HG02870 (cell line): ENCODE data around the gene NELFB.

Source experiments
- ATAC-seq: cut with Tn5 transposase; IDR thresholded peaks from one replicate; pipeline ENCODE4 v1.9.1; 2021; ENCODE audit warnings: mild to moderate bottlenecking, moderate library complexity; ENCODE audit not compliant: unreplicated experiment

Gene NELFB

DNA sequence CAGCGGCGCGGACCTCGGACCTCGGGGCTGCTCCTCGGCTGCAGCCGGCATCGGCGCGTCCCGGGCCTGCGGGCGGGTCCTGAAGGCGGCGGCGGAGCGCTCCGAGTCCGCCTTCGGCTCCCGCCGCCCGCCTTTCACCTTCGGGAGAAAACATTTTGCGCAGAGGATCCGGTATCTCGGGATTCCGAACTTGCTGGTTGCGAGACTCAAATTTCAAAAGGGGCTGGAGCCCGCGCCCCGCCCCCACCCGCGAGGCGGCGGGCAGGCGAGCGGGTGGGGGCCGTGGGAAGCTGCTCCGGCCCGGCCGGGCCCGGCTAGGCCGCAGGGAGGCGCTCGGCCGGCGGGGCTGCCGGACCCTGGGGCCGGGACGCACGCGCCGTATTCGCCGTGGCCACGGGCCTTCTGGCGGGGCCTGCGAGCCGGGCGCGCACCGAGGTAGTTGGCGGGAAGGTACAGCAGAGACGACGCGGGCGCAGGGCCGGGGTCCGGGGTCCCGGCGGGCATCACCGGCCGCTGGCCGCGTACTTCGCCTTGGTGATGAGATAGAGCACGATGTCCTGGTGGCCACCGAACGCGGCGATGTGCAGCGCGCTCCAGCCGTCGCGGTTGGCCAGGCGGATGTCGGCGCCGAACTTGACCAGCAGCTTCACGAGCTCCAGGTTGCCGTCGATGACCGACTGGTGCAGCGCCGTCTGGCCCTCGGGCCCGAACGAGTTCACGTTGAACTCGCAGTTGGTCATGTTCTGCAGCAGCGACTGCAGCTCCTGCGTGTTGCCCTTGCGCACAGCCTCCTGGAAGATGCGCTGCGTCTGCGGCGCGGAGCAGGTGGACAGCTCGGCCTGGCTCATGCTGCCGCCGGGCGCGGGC is 46.2 kb downstream of the NELFB start:
- no peak for ATAC-seq

GRCh38 chr9:137302118-137302448 is 47.0 kb downstream of the NELFB start, which contains the start of gene NRARP:
Gene NRARP, minus strand, starts transcription at chr9:137302271. Its CDS starts 343 bp downstream, at chr9:137301928.
- ATAC-seq: peak; percentile 66

DNA sequence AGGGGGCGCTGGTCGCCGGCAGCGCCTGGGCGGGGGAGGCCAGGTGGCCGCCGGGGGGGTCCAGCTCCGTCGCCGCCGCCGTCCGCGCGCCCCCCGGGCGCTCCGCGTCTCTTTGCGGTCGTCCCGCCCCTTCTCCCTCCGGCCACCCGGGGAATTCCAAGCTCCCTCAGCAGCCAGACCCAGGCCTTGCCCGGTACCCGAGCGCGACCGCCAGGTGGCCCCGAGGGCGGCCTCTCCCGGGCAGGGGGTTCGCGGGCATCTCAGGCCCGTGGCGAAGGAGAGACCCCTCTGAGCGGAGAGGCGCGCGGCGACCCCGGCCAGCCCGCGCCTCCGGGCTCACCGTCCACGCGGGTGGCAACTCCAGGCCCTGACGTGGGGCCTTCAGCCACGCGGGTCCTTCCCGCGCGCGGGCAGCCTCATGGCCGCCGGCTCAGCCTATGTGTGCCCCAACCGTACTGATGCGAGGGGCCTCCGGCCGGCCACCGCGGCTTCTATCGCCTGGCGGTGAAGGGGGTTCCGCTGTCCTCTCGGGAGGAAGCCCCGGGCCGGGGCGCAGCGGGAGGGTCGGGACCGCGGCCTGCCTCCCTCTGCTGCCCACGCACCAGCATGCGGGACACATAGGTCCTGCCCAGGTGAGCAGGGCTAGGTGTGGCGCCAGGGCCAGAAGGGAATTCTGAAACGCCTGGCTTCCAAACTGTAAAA is 47.5 kb downstream of the NELFB start:
- ATAC-seq: peak; percentile 36

DNA sequence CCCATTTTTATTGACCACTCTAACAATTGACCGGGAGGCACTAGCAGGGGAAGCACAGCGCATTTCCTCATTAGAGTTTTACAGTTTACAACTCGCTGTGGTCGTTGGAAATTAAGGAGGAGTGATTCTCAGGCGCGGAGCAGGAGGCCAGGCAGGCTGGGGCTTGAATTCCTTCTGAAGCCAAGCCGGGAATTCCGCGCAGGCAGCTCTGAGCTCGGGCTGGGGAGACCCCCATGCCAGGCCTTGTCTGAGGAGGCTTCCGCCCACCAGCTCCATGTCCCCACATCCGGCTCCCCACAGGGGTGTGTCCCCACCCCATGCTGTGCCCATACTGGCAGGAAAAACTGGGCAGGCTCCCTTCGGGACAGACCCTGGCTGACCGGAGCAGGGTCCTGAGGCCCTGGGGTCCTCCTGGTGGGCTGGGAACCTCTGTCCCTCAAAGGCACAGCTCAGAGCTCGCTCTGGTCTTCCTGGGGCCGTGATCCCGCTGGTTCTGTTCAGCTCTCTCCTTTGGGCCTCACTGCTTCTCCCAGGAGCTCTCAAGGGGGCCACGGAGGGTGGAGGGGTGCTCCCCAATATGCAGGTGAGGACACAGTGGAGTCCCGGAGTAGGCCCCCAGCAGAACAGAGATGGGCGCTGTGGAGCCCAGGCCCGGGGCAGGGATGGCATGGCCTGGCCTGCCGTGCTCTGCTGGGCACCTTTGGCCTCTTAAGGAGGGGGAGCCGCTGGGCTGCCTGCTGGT is 48.2 kb downstream of the NELFB start:
- no peak for ATAC-seq

DNA sequence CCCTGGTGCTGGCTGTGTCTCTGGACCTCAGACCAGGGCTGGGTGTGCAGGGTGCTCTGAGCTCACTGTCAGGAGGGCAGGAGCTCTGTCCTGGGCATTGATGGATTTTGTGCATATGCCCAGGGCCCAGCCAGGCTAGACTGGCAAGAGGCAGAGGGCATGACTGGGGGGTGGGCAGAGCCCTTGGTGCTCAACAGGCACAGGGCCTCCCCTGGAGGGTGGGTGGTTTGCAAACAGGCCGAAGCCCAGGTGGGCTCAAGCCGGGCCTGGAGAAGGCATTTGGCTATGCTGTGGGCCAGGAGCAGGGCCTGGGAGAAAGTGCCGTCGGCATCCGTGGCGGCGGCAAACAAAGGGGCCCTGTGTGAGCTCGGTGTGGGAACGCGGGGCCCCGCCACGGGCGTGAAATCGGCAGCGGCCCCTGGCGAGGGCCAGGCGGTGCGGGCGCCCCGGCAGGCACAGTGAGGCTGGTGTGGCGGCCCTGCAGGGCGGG is 48.8 kb downstream of the NELFB start:
- no peak for ATAC-seq

- no peak for ATAC-seq
Observed at GRCh38 chr9:137304383-137305059, 49.4 kb downstream of the NELFB start.

GRCh38 chr9:137305060-137305797 is 50.1 kb downstream of the NELFB start:
- ATAC-seq: no peak

DNA sequence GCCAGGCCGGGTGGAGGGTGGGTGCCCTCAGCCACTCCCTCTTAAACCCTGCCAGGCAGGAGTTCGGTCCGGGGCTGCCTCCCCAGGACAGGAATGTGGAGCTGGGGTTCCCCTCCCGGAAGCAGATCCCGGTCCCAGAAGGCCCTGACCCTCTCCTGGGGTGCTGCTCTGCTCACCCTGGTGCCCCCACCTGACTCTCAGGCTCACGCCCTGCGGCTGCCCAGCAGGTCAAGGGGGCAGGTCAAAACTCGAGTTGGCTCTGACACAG is 50.6 kb downstream of the NELFB start:
- ATAC-seq: no peak

DNA sequence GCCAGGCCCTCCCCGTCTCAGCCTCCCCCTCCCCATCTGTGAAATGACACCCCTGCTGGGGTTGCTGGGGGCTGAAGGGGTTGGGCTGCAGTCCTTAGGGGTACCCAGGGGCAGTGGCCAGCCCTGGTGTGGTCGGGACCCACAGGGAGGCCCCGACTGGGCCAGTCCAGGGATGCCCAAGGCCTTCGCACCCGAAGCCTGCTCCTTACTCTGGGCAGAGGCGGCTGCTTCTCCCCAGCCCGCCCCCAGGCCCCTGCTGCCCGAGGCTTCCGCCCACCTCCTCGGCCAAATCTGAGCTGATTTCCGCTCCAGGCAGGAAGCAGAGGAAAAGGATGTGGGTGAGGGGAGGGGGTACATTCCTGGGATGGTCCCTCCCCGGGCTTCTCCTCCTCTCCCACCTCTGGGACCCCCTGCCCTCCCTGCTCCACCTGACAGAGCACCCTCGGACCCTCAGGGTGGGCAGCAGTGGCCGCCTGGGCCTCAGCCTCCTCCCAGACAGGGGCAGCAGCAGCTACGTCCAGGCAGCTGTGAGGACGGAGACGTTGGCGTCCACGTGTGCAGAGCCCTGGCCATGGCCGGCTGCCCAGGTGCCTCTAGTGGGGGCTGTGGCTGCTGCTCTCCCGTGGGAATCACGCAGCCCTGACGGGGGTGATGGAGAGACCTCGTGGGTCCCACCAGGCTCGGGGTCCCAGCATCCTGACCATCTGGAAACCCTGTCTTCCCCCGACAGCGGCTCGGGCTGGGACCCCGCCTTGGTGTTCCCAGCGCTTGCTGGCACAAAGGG is 51.1 kb downstream of the NELFB start:
- no peak for ATAC-seq

- ATAC-seq: no peak
Observed at GRCh38 chr9:137306850-137307254, 51.7 kb downstream of the NELFB start.

DNA sequence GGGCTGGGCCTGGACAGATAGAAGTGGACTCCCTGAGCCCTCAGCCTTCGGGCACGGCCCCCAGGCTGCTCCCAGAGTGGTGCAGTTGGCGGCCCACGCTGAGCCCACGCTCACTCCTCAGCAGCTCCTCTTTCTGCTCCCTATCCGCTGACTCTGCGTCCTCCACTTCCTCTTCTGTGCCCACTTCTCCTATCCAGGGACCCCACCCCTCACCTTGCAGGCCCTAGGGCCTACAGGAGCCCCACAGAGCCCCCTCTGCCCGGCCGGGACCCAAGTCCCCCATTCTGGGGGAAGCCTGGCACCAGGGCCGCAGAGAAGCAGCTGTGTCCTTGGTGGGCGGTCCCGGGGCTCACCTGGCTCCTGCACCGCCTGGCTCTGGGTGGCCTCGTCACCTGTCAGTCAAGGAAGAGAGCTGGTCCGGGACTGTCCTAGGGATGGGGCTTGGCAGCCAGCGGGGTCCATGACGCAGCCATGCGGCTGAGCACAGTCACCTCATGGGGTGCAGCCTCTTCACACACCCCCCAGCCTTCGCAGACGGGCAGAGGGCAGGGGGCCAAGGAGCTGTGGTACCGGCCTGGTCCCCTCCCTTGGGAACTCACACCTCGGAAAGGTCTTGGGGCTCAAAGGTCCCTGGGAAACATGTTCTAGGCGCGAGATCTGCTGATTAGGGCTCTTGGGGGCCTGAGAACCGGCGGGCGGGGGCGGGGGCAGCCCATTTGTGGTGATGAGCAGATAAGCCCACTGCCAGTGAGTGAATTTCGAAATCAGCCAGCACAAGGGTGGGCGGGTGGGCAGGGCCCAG is 52.3 kb downstream of the NELFB start:
- no peak for ATAC-seq

DNA sequence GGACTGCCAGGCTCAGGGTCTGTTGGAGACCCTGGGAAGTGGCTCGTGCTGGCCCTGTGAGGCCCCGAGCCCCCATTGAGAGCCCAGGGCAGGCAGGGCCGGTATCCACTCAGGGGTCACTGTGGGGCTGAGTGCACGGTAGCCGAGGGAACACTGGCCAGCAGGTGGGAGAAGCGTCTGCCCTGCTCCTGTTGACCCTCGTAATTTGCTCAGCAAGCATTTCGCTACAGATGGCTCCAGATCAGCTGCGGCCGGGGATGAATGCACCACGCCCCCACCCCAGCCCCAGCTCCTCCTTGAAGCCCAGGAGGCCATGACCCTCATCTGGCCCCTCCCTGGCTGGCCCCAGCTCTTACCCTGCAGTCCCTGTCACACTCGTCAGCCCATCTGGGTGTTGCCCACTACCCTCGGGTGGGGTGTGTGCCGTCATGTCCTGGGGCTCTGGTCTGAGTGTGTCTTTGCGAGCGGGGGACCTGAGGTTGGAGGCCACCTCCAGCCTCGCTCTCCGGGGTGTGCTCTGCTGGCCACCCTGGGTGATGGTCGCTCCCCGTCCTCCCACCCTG is 53.0 kb downstream of the NELFB start:
- no peak for ATAC-seq

- ATAC-seq: no peak
Observed at GRCh38 chr9:137309368-137310188, 54.5 kb downstream of the NELFB start.

- no peak for ATAC-seq
Observed at GRCh38 chr9:137310189-137311052, 55.3 kb downstream of the NELFB start.

DNA sequence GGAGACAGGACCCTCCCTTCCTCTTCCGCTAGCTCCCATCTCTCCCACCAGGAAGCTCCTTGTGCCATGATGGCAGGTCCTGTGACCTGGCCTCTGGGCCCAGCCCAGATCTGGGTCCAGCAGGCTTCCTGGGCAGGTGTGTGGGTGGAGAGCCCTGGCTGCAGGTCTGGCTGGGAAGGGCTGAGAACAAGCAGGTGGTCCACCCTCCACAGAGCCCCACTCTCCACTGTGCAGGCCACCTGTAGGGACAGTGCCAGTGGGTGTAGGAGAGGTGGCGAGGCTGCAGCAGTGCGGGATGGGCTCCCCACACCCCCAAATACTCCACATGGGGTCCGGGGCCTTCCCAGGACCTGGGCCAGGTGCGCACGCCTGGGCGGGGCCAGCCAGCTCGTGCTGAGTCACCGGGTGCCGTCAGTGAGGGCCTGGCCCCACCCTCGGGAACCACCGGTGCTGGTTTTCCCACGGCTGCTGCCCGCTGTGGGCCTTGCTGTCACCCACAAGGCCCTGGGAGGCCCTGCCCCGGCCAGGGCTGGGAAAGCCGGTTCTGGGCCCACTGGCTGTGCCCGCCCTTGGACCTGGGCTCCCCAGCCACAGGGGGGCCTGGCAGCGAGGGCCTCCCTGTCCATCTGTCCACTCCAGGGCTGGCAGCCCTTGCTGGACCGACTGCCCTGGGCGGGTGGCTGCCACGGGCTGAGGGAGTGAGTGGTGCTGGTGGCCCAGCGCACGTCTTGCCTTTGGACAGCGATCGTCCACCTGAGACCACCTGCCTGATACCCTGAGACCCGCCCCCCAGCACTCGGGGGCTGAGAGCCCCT is 56.3 kb downstream of the NELFB start:
- ATAC-seq: no peak
